GM23338 (cell line): ENCODE data around the gene FERMT3. TPM values are rescaled to one million over a fixed set of nuclear protein-coding genes. Genes with fewer than 3 reads are reported as not detected.
A peak's percentile ranks its signal among the peaks of the same experiment; 100 is the strongest.

Source experiments
- ATAC-seq: fragments of 200-7000 bp; cut with Tn5 transposase; 3 replicates; pipeline ENCODE4 v1.9.1; 2020
- DNase-seq: peaks from one replicate; pipeline ENCODE4 v3.0.0-alpha.2; 2015; ENCODE audit warnings: low spot score
- H2AFZ ChIP-seq: fragments of 200-600 bp; sonication (generic); 2 replicates; pipeline ENCODE4 v1.8.0; 2016; ENCODE audit warnings: antibody characterized with exemption, mild to moderate bottlenecking, moderate library complexity
- H3F3A ChIP-seq: fragments of 200-600 bp; sonication (generic); replicated peaks from 2 replicates; pipeline ENCODE4 v1.8.0; 2017; ENCODE audit warnings: antibody characterized with exemption, mixed run types, low read depth
- H3K27ac ChIP-seq: fragments of 200-600 bp; sonication (generic); 2 replicates; pipeline ENCODE4 v1.6.1; 2016; ENCODE audit warnings: low read depth
- H3K27me3 ChIP-seq: fragments of 200-600 bp; sonication (generic); 2 replicates; pipeline ENCODE4 v1.8.0; 2016; ENCODE audit warnings: mild to moderate bottlenecking, mixed run types, moderate library complexity; ENCODE audit not compliant: insufficient read depth
- H3K36me3 ChIP-seq: fragments of 200-600 bp; sonication (generic); 2 replicates; pipeline ENCODE4 v1.8.0; 2016; ENCODE audit warnings: mild to moderate bottlenecking; ENCODE audit not compliant: insufficient read depth
- H3K4me1 ChIP-seq: fragments of 200-600 bp; sonication (generic); 2 replicates; pipeline ENCODE4 v1.8.0; 2016; ENCODE audit warnings: mild to moderate bottlenecking, moderate library complexity; ENCODE audit not compliant: insufficient read depth
- H3K4me2 ChIP-seq: fragments of 200-600 bp; sonication (generic); 2 replicates; pipeline ENCODE4 v1.7.1; 2017; ENCODE audit warnings: mixed run types
- H3K4me3 ChIP-seq: fragments of 200-600 bp; sonication (generic); 2 replicates; pipeline ENCODE4 v1.6.1; 2016; ENCODE audit warnings: mixed run types
- H3K79me2 ChIP-seq: fragments of 200-600 bp; sonication (generic); replicated peaks from 2 replicates; pipeline ENCODE4 v1.8.0; 2017; ENCODE audit warnings: mild to moderate bottlenecking; ENCODE audit not compliant: insufficient read depth
- H3K9me2 ChIP-seq: fragments of 200-600 bp; sonication (generic); 2 replicates; pipeline ENCODE4 v1.8.0; 2017; ENCODE audit not compliant: insufficient read depth
- H4K20me1 ChIP-seq: fragments of 200-600 bp; sonication (generic); replicated peaks from 2 replicates; pipeline ENCODE4 v1.8.0; 2017; ENCODE audit warnings: mild to moderate bottlenecking; ENCODE audit not compliant: insufficient read depth
- H3K27ac Mint-ChIP-seq: 2 replicates; pipeline ENCODE4 v1.8.0; 2020; ENCODE audit warnings: inconsistent platforms, mild to moderate bottlenecking, moderate library complexity, mixed read lengths
- H3K27me3 Mint-ChIP-seq: 3 replicates; pipeline ENCODE4 v1.8.0; 2022; ENCODE audit warnings: low read depth, mild to moderate bottlenecking, moderate library complexity, mixed read lengths, inconsistent platforms; ENCODE audit not compliant: insufficient read depth, poor library complexity
- H3K36me3 Mint-ChIP-seq: 3 replicates; pipeline ENCODE4 v1.8.0; 2021; ENCODE audit warnings: low read depth, mild to moderate bottlenecking, inconsistent platforms, moderate library complexity, mixed read lengths
- H3K4me1 Mint-ChIP-seq: 3 replicates; pipeline ENCODE4 v1.8.0; 2020; ENCODE audit warnings: mild to moderate bottlenecking, inconsistent platforms, mixed read lengths
- H3K4me3 Mint-ChIP-seq: 3 replicates; pipeline ENCODE4 v1.8.0; 2021; ENCODE audit warnings: moderate library complexity, mild to moderate bottlenecking, inconsistent platforms, mixed read lengths
- H3K9me3 Mint-ChIP-seq: 3 replicates; pipeline ENCODE4 v1.8.0; 2020; ENCODE audit warnings: moderate library complexity, mild to moderate bottlenecking, inconsistent platforms, mixed read lengths
- EZH2phosphoT487 ChIP-seq: fragments of 200-600 bp; sonication (generic); IDR thresholded peaks from one replicate; pipeline ENCODE4 v1.8.1; 2018; ENCODE audit warnings: antibody characterized with exemption; ENCODE audit not compliant: unreplicated experiment
- STAT1 ChIP-seq: IDR thresholded peaks from one replicate; pipeline ENCODE4 v1.6.1; 2016; ENCODE audit warnings: antibody characterized with exemption; ENCODE audit not compliant: unreplicated experiment
- ZNF114 ChIP-seq: fragments of 250-450 bp; sonication (Bioruptor Pico); IDR thresholded peaks from 2 replicates; pipeline ENCODE4 v1.5.0; 2020; ENCODE audit warnings: mild to moderate bottlenecking, moderate library complexity
- ZNF462 ChIP-seq: fragments of 250-450 bp; sonication (Bioruptor Pico); IDR thresholded peaks from 2 replicates; pipeline ENCODE4 v1.5.0; 2020; ENCODE audit warnings: mild to moderate bottlenecking, moderate library complexity
- polyA plus RNA-seq: library from polyadenylated mRNA; unstranded; fragments of >200 nt; fragmentation: Nextera tagmentation; extraction: Ambion mirVana; gene quantifications from 2 replicates; pipeline ENCODE4 v1.2.1, GENCODE V29; 2016
- total RNA-seq: library from RNA; depleted of rRNA; stranded (reverse); fragments of >200 nt; shearing (Covaris generic); gene quantifications from 2 replicates; pipeline ENCODE4 v1.2.3, GENCODE V29; 2014
- TF ChIP-seq, protein P1 (sequence below), 2 experiments: fragments of 200-600 bp in 1 of 2; sonication (generic) in 1 of 2; conservative IDR thresholded peaks; 2 replicates each; pipeline versions ENCODE4 v1.5.1 to v1.6.1; 2016 to 2017; ENCODE audit warnings: antibody characterized with exemption in 2 of 2, low read depth in 2 of 2, mild to moderate bottlenecking in 2 of 2, moderate library complexity in 1 of 2
- TF ChIP-seq, protein P2 (sequence below): IDR thresholded peaks from 2 replicates; pipeline ENCODE4 v1.6.1; 2016; ENCODE audit warnings: antibody characterized with exemption

FERMT3 gene
- total and polyA plus RNA-seq, 2 experiments from 2014 or later: 1.5 to 1.6 TPM

DNA sequence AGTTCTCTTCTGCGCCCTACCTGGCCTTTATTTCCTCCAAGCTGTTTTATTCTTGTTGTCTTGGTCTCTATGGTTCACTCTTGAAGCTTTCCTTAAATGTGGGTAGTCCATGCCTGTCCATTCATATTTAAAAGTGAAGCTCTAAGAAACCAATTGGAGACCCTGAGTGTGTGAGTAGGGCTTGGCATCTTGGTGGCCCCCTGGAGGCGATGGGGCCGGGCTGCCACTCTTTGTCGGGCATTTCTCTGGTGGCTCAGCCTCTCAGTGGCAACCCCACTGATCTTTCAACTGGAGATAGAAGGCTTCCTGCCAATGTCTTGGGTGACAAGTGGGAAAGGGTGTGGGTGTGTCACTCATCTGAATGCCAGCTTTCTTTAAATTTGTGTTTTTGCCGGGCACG, 10.4 kb downstream of the FERMT3 start:
- ATAC-seq (peak; percentile 62), DNase-seq (no peak)
- no peak overlapping the region for H3K4me3 Mint-ChIP-seq
- no peaks in the 10 kb centered on the region for H3K79me2 ChIP-seq
- peaks cover 22% of the 10 kb centered on the region for H3K36me3 Mint-ChIP-seq
- H3K27me3 ChIP-seq: no peaks in the 10 kb centered on the region
- H2AFZ ChIP-seq: no peak overlapping the region
- H3K4me1 Mint-ChIP-seq: peaks cover 4% of the 10 kb centered on the region; the same call in 1 of the 3 replicates
- no peak overlapping the region for H3K4me2 ChIP-seq
- peaks cover 5% of the 10 kb centered on the region for H3K27me3 Mint-ChIP-seq
- no peaks in the 10 kb centered on the region for H3K9me3 Mint-ChIP-seq
- H3K27ac ChIP-seq: no peak overlapping the region
- no peaks in the 10 kb centered on the region for H3K9me2 ChIP-seq
- H3F3A ChIP-seq: 0 out of 2 replicates have a peak, but pooled peaks cover 3% of the 10 kb centered on the region
- no peaks in the 10 kb centered on the region for H4K20me1 ChIP-seq
- no peak overlapping the region for H3K27ac Mint-ChIP-seq
- H3K4me3 ChIP-seq: no peak overlapping the region
- H3K36me3 ChIP-seq: peaks cover 4% of the 10 kb centered on the region; the same call in 1 of the 2 replicates
- H3K4me1 ChIP-seq: no peaks in the 10 kb centered on the region
- TF ChIP-seq, protein P1, sequence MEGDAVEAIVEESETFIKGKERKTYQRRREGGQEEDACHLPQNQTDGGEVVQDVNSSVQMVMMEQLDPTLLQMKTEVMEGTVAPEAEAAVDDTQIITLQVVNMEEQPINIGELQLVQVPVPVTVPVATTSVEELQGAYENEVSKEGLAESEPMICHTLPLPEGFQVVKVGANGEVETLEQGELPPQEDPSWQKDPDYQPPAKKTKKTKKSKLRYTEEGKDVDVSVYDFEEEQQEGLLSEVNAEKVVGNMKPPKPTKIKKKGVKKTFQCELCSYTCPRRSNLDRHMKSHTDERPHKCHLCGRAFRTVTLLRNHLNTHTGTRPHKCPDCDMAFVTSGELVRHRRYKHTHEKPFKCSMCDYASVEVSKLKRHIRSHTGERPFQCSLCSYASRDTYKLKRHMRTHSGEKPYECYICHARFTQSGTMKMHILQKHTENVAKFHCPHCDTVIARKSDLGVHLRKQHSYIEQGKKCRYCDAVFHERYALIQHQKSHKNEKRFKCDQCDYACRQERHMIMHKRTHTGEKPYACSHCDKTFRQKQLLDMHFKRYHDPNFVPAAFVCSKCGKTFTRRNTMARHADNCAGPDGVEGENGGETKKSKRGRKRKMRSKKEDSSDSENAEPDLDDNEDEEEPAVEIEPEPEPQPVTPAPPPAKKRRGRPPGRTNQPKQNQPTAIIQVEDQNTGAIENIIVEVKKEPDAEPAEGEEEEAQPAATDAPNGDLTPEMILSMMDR (conservative IDR thresholded peaks at IDR 0.05; ENCODE audit: low read depth in 2 of 2): peak; percentile 1 to 39; a peak in 2 of 4 replicates
- TF ChIP-seq EZH2phosphoT487 (no peak), ZNF114 (CRISPR knock-in tag) (no peak), ZNF462 (no peak), STAT1 (no peak)
- TF ChIP-seq, protein P2, sequence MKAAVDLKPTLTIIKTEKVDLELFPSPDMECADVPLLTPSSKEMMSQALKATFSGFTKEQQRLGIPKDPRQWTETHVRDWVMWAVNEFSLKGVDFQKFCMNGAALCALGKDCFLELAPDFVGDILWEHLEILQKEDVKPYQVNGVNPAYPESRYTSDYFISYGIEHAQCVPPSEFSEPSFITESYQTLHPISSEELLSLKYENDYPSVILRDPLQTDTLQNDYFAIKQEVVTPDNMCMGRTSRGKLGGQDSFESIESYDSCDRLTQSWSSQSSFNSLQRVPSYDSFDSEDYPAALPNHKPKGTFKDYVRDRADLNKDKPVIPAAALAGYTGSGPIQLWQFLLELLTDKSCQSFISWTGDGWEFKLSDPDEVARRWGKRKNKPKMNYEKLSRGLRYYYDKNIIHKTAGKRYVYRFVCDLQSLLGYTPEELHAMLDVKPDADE: no peak
